IMR-90 (cell line): Measurements from ENCODE around the gene KCTD5. TPM values are rescaled to one million over a fixed set of nuclear protein-coding genes. Genes with fewer than 3 reads are reported as not detected.

Experiments
- ATAC-seq: fragments of 200-7000 bp; cut with Tn5 transposase; 2 replicates; pipeline ENCODE4 v1.9.1; 2020; ENCODE audit warnings: low read depth, mild to moderate bottlenecking, moderate library complexity
- BruUV-seq: library from RNA; stranded (reverse); fragments of 400-500 nt; replicated peaks from 2 replicates; lab custom pipeline; 2021; lab: Mats Ljungman, UMichigan
- CTCF ChIA-PET: fragments of 300-600 bp; formaldehyde crosslinking; extraction: SDS; loops from one replicate; lab custom pipeline; 2021; ENCODE audit warnings: antibody characterized with exemption; lab: Yijun Ruan, JAX
- POLR2A ChIA-PET: fragments of 300-600 bp; sonication (Branson Sonifier 250); formaldehyde crosslinking; loops from one replicate; lab custom pipeline; 2022; ENCODE audit warnings: antibody characterized with exemption; ENCODE audit not compliant: unreplicated experiment; lab: Charles Lee
- DNase-seq: peaks from one replicate; pipeline ENCODE4 v3.0.0; 2013
- H2AFZ ChIP-seq: replicated peaks from 2 replicates; pipeline ENCODE3; 2013; ENCODE audit warnings: low read length, mild to moderate bottlenecking; ENCODE audit not compliant: poor library complexity
- H2AK5ac ChIP-seq: 2 replicates; pipeline ENCODE4 v1.6.1; 2013; ENCODE audit warnings: low read depth, low read length, inconsistent platforms
- H2AK9ac ChIP-seq: replicated peaks from 2 replicates; pipeline ENCODE3; 2013; ENCODE audit warnings: mild to moderate bottlenecking, low read depth, low read length, moderate library complexity; ENCODE audit not compliant: poor library complexity
- H2BK120ac ChIP-seq: 2 replicates; pipeline ENCODE4 v1.6.1; 2013; ENCODE audit warnings: low read depth, low read length, inconsistent platforms
- H2BK15ac ChIP-seq: 3 replicates; pipeline ENCODE4 v1.6.1; 2013; ENCODE audit warnings: low read depth, low read length, inconsistent platforms
- H2BK20ac ChIP-seq: 2 replicates; pipeline ENCODE4 v1.6.1; 2013; ENCODE audit warnings: low read depth, mild to moderate bottlenecking, inconsistent platforms, low read length, moderate library complexity
- H2BK5ac ChIP-seq: 2 replicates; pipeline ENCODE4 v1.6.1; 2013; ENCODE audit warnings: mild to moderate bottlenecking, low read depth, low read length, inconsistent platforms; ENCODE audit not compliant: poor library complexity, severe bottlenecking
- H3K14ac ChIP-seq: replicated peaks from 2 replicates; pipeline ENCODE4 v1.6.1; 2013; ENCODE audit warnings: low read depth, low read length, inconsistent platforms
- H3K18ac ChIP-seq: 2 replicates; pipeline ENCODE4 v1.6.1; 2013; ENCODE audit warnings: low read depth, low read length, control low read depth
- H3K23ac ChIP-seq: 2 replicates; pipeline ENCODE4 v1.6.1; 2013; ENCODE audit warnings: low read depth, low read length, inconsistent platforms
- H3K27ac ChIP-seq: 2 replicates; pipeline ENCODE4 v1.5.1; 2013; ENCODE audit warnings: mild to moderate bottlenecking, control low read depth, low read length; ENCODE audit not compliant: insufficient read depth
- H3K27me3 ChIP-seq: 2 replicates; pipeline ENCODE4 v1.6.1; 2013; ENCODE audit warnings: low read length; ENCODE audit not compliant: control insufficient read depth, insufficient read depth
- H3K36me3 ChIP-seq: 2 replicates; pipeline ENCODE4 v1.6.1; 2013; ENCODE audit warnings: low read length, mixed read lengths; ENCODE audit not compliant: control insufficient read depth, insufficient read depth
- H3K4ac ChIP-seq: 2 replicates; pipeline ENCODE4 v1.6.1; 2013; ENCODE audit warnings: low read depth, low read length, inconsistent platforms
- H3K4me1 ChIP-seq: 2 replicates; pipeline ENCODE4 v1.6.1; 2013; ENCODE audit warnings: low read length, mixed read lengths; ENCODE audit not compliant: control insufficient read depth, insufficient read depth
- H3K4me2 ChIP-seq: 2 replicates; pipeline ENCODE4 v1.6.1; 2013; ENCODE audit warnings: low read depth, mild to moderate bottlenecking, control low read depth, low read length, moderate library complexity
- H3K4me3 ChIP-seq: 2 replicates; pipeline ENCODE4 v1.5.1; 2013; ENCODE audit warnings: low read depth, mild to moderate bottlenecking, control low read depth, low read length, moderate library complexity; ENCODE audit not compliant: insufficient read depth
- H3K56ac ChIP-seq: 2 replicates; pipeline ENCODE4 v1.6.1; 2013; ENCODE audit warnings: low read length, inconsistent platforms; ENCODE audit not compliant: insufficient read depth; ENCODE audit errors: extremely low read depth
- H3K79me1 ChIP-seq, 2 experiments: 2 replicates each; pipeline ENCODE4 v1.6.1; 2013; ENCODE audit warnings: low read length in 2 of 2, inconsistent platforms in 1 of 2, low read depth in 1 of 2
- H3K9ac ChIP-seq: 2 replicates; pipeline ENCODE4 v1.6.1; 2013; ENCODE audit warnings: low read depth, low read length, control low read depth
- H3K9me1 ChIP-seq: 2 replicates; pipeline ENCODE4 v1.6.1; 2013; ENCODE audit warnings: low read length, inconsistent platforms; ENCODE audit not compliant: insufficient read depth
- H3K9me3 ChIP-seq: 2 replicates; pipeline ENCODE4 v1.6.1; 2013; ENCODE audit warnings: low read length; ENCODE audit not compliant: control insufficient read depth, insufficient read depth
- H4K20me1 ChIP-seq: 2 replicates; pipeline ENCODE4 v1.6.1; 2013; ENCODE audit warnings: low read length, inconsistent platforms; ENCODE audit not compliant: insufficient read depth
- H4K5ac ChIP-seq: 2 replicates; pipeline ENCODE4 v1.6.1; 2013; ENCODE audit warnings: mild to moderate bottlenecking, low read depth, low read length, control low read depth
- H4K8ac ChIP-seq, 2 experiments: 2 replicates each; pipeline ENCODE4 v1.6.1; 2013; ENCODE audit warnings: low read depth in 2 of 2, low read length in 2 of 2, control low read depth in 1 of 2, inconsistent platforms in 1 of 2
- H4K91ac ChIP-seq: 2 replicates; pipeline ENCODE4 v1.6.1; 2013; ENCODE audit warnings: low read depth, low read length, inconsistent platforms; ENCODE audit not compliant: insufficient read depth
- MXI1 ChIP-seq: IDR thresholded peaks from 2 replicates; pipeline ENCODE4 v1.6.1; 2012; ENCODE audit warnings: low read depth, mild to moderate bottlenecking, low read length, moderate library complexity, borderline replicate concordance
- NFE2L2 ChIP-seq: fragments of 150-350 bp; IDR thresholded peaks from 2 replicates; pipeline ENCODE4 v1.6.1; 2016; ENCODE audit warnings: low read depth, mild to moderate bottlenecking, low read length
- RFX5 ChIP-seq: IDR thresholded peaks from 2 replicates; pipeline ENCODE4 v1.8.0; 2012; ENCODE audit warnings: low read depth, mild to moderate bottlenecking, low read length, moderate library complexity
- WGBS, 2 experiments: methylation state at CpG; one replicate each; pipeline versions ENCODE4 v1.1.5 to v1.1.7; 2013; ENCODE audit warnings: missing lambda C conversion rate in 2 of 2; ENCODE audit not compliant: insufficient read length in 1 of 2; ENCODE audit errors: extremely low coverage in 2 of 2; 5-methylcytosine and 5-hydroxymethylcytosine counted together
- dilution Hi-C: fragments of 300-500 bp; cut with HindIII; formaldehyde crosslinking; loops from one replicate; pipeline ENCODE4 v1.14.3; 2018; ENCODE audit warnings: low sequenced_read_pairs; ENCODE audit not compliant: unreplicated experiment
- in situ Hi-C: fragments of 300-500 bp; cut with MboI; formaldehyde crosslinking; loops from 3 replicates; pipeline ENCODE4 v1.14.3; 2019; ENCODE audit warnings: low sequenced_read_pairs, inconsistent platforms, mixed read lengths
- intact Hi-C: fragments of 100-400 bp; cut with micrococcal nuclease; formaldehyde crosslinking; loops from 2 replicates; pipeline ENCODE4 v1.10.0; 2022
- polyA plus RNA-seq, 3 experiments: library from polyadenylated mRNA; depleted of rRNA; stranded (reverse); fragments of >200 nt; gene quantifications; 2 replicates each; pipeline ENCODE4 v1.2.3, GENCODE V29; 2012; ENCODE audit warnings: low replicate concordance in 1 of 3
- total RNA-seq: library from RNA; depleted of rRNA; stranded (reverse); fragments of >200 nt; gene quantifications from 2 replicates; pipeline ENCODE4 v1.2.3, GENCODE V29; 2012
- TF ChIP-seq, protein P1 (sequence below): conservative IDR thresholded peaks from 2 replicates; pipeline ENCODE4 v1.5.1; 2012; ENCODE audit warnings: mild to moderate bottlenecking, low read depth, low read length, improper control_type of control experiment

Gene KCTD5
- total and polyA plus RNA-seq, 2 of the 4 experiments (the other 2 are of a cell fraction), result 17.2 to 56.2 TPM

- no peak overlapping the region for H2AK9ac ChIP-seq
- no peak overlapping the region for H3K4me3 ChIP-seq
- peaks cover 7% of the 10 kb centered on the region for H4K20me1 ChIP-seq
- H3K9me3 ChIP-seq, result no peaks in the 10 kb centered on the region
- H2BK5ac ChIP-seq, result no peak overlapping the region
- no peaks in the 10 kb centered on the region for H3K27me3 ChIP-seq
- H3K9ac ChIP-seq, result no peak overlapping the region
- H3K23ac ChIP-seq, result no peak overlapping the region
- no peak overlapping the region for H4K5ac ChIP-seq
- H2BK120ac ChIP-seq, result no peak overlapping the region
- DNase-seq (no peak), ATAC-seq (no peak)
- dilution Hi-C loops (no loop called here), in situ Hi-C loops (no loop called here), intact Hi-C loops (no loop called here)
- no peak overlapping the region for H3K27ac ChIP-seq
- CTCF ChIA-PET, result no interaction called here
- H3K4me2 ChIP-seq, result no peak overlapping the region
- H2BK15ac ChIP-seq, result no peak overlapping the region
- H2BK20ac ChIP-seq, result no peak overlapping the region
- H4K8ac ChIP-seq, result no peak overlapping the region
- no peaks in the 10 kb centered on the region; a peak in 1 of 4 replicates for H3K79me1 ChIP-seq
- no peak overlapping the region for H4K91ac ChIP-seq
- no peaks in the 10 kb centered on the region for H3K4me1 ChIP-seq
- H3K9me1 ChIP-seq, result no peaks in the 10 kb centered on the region
- POLR2A ChIA-PET, result no interaction called here
- H2AK5ac ChIP-seq, result no peak overlapping the region
- BruUV-seq, result no TSS peak
- TF ChIP-seq, protein P1, sequence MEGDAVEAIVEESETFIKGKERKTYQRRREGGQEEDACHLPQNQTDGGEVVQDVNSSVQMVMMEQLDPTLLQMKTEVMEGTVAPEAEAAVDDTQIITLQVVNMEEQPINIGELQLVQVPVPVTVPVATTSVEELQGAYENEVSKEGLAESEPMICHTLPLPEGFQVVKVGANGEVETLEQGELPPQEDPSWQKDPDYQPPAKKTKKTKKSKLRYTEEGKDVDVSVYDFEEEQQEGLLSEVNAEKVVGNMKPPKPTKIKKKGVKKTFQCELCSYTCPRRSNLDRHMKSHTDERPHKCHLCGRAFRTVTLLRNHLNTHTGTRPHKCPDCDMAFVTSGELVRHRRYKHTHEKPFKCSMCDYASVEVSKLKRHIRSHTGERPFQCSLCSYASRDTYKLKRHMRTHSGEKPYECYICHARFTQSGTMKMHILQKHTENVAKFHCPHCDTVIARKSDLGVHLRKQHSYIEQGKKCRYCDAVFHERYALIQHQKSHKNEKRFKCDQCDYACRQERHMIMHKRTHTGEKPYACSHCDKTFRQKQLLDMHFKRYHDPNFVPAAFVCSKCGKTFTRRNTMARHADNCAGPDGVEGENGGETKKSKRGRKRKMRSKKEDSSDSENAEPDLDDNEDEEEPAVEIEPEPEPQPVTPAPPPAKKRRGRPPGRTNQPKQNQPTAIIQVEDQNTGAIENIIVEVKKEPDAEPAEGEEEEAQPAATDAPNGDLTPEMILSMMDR, result no peak
- TF ChIP-seq RFX5, result no peak
- TF ChIP-seq NFE2L2, result no peak
- no peak for TF ChIP-seq MXI1
- WGBS, 2 experiments, result 40% methylated on average over 1 of the region's 9 CpGs; no CpG with 5 or more reads in 1 of the 2 experiments
- no peak overlapping the region for H2AFZ ChIP-seq
- H3K14ac ChIP-seq, result no peak overlapping the region
- H3K56ac ChIP-seq, result no peak overlapping the region
- no peak overlapping the region for H3K18ac ChIP-seq
- H3K36me3 ChIP-seq, result no peaks in the 10 kb centered on the region
- H3K4ac ChIP-seq, result no peak overlapping the region
Measured at GRCh38 chr16:2715064-2715463, 32.7 kb downstream of the KCTD5 start.
